SHP77 (cell line): Measurements from ENCODE around the gene SRGAP1.

ENCODE experiments used
- DNase-seq, 2 experiments: peaks; one replicate each; lab custom pipeline; 2025; lab: John Stamatoyannopoulos, UW

SRGAP1 gene

GRCh38 chr12:63844391-63845341, at the start of gene SRGAP1:
Gene SRGAP1, plus strand, starts transcription at chr12:63844700. Its CDS starts 117 bp downstream, at chr12:63844817.
- DNase-seq, result peak; percentile 40 to 43

DNA sequence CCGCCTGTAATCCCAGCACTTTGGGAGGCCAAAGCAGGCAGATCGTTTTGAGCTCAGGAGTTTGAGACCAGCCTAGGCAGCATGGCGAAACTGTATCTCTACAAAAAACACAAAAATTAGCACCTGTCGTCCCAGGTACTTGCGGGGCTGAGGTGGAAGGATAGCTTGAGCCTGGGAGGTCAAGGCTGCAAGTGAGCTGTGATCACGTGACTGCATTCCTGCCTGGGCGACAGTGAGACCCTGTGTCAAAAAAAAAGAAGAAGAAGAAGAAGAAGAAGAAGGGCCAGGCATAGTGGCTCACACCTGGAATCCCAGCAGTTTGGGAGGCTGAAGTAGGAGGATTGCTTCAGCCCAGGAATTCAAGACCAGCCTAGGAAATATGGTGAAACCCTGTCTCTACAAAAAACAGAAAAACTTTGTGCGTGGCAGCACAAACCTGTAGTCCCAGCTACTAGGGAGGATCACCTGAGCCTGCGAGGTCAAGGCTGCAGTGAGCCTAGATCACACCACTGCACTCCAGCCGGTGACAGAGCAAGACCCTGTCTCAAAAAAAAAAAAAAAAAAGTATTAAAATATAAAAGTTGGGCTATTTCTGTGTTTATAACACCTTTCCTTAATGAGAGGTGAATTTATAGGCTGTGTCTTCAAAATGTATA, 49.3 kb upstream of the SRGAP1 start:
- DNase-seq, result no peak

- DNase-seq, result no peak
Measured at GRCh38 chr12:63795944-63796343, 48.6 kb upstream of the SRGAP1 start.

- peak in 1 of 2 experiments; percentile 13 for DNase-seq
Measured at GRCh38 chr12:63802012-63802608, 42.4 kb upstream of the SRGAP1 start.

DNA sequence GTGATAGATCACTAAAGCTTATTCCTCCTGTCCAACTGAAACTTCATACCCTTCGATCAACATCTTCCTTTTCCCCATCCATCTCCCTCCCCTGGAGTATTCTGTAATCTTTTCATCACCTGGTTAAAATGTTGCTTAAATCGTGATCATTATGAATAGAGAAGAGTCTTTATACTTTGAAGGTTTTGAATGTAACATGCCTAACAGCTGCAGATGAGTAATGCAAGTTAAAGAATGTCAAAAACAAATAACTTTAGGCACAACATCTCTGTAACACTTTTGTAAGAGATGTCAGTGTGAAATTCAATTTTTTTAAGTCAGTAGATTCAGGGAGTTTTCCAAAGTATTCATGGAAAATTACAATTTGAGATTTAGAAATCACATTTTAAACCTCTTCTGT, 39.8 kb upstream of the SRGAP1 start:
- no peak for DNase-seq

GRCh38 chr12:63805704-63806672, 38.5 kb upstream of the SRGAP1 start:
- DNase-seq, result peak; percentile 33 to 71

- no peak for DNase-seq
Measured at GRCh38 chr12:63808631-63809030, 35.9 kb upstream of the SRGAP1 start.

- DNase-seq, result no peak
Measured at GRCh38 chr12:63809566-63809965, 34.9 kb upstream of the SRGAP1 start.

- DNase-seq, result no peak
Measured at GRCh38 chr12:63811334-63811733, 33.2 kb upstream of the SRGAP1 start.

DNA sequence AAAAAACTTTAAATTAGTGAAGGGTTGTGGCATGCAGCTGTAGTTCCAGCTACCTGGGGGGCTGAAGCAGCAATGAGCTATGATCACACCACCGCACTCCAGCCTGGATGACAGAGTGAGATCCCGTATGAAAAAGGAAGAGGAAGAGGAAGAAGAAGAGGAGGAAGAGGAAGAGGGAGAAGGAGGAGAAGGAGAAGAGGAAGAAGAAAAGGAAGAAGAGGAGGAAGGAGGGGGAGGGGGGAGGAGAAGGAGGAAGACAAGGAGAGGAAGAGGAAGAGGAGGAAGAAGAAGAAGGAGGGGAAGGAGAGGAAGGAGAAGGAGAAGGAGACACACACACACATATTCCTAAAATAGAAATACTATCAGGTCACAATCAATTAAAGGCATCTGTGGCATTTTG, 32.7 kb upstream of the SRGAP1 start:
- DNase-seq, result no peak

DNA sequence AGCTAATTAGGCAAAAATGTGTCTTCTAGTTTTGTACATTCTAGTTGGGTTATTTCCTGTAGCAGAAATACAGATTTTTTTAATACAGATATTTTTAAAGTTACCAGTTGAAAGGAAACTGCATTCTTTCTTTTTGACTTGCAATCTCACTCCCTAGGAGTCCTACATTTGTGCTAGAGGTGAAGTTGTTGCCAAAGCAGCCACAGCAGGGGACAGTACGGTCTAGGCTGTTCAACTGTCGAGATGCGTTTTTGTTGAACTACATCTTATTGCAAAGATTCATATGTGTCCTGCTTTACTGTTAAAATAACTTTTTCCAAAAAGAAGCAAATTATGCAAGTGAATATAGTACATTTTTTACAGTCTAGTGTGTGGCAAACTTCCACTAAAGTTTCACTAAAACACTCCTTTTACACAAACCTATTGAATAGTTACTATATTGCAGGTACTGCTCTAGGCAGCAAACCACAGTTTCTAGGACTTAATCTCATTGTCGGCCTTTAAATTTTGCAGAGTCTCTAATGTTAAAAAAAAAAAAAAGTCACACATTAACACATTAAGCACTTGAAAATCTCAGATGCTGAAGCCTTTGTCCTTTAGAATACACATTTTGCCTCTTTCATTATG, 30.2 kb upstream of the SRGAP1 start:
- no peak for DNase-seq

DNA sequence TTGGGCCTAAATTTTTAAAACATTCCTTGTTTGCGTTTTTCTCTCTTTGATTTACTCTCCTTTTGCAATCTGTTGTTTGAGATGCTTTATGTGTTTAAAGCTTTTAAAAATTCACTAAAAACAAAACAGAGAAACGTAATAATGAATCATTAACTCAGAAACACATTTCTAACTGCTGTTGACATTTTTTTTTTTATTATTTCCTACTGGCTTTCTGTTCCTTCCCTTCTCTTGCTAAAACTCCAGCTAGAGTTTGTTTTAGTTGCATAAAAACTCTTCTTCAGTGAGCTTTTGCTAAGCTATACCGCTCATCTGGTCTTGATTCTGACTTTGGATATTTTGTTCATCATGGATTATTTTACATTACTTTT, 29.0 kb upstream of the SRGAP1 start:
- no peak for DNase-seq

DNA sequence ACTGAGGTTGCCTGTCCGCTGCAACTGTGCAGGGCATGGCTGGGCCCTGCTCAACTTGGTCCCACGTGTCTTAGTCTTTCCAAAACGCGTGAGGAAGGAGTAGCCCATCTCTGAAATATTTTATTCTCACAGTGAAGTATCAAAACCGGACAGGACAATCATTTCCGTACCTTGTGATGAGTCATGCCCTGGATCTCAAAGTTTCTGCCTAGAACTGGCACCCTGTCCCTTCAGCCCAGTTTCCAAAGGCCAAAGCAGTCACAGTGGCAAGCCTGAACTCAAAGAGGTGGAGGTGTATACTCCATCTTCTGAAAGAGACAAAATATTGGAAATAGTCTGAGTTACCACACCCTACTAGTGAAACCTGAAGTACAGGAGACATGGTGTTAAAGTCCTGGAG, 28.5 kb upstream of the SRGAP1 start:
- no peak for DNase-seq

- no peak for DNase-seq
Measured at GRCh38 chr12:63820427-63820826, 24.1 kb upstream of the SRGAP1 start.

DNA sequence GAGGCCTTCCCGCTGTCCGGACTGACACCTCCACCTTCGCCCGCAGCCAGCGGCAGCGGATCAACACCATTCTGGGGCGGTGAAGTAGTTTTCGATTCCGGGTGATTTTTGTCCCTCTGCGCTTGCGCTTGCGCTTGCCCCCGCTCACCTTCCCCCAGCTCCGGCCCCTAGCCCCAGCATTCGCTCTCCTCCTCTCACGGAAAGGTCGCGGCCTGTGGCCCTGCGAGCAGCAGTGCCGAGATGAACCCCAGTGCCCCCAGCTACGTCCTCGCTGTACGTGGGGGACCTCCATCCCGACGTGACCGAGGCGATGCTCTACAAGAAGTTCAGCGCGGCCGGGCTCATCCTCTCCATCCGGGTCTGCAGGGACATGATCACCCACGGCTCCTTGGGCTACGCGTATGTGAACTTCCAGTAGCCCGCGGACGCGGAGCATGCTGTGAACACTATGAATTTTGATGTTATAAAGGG, 22.7 kb upstream of the SRGAP1 start:
- DNase-seq, result no peak

- no peak for DNase-seq
Measured at GRCh38 chr12:63822352-63822751, 22.1 kb upstream of the SRGAP1 start.

DNA sequence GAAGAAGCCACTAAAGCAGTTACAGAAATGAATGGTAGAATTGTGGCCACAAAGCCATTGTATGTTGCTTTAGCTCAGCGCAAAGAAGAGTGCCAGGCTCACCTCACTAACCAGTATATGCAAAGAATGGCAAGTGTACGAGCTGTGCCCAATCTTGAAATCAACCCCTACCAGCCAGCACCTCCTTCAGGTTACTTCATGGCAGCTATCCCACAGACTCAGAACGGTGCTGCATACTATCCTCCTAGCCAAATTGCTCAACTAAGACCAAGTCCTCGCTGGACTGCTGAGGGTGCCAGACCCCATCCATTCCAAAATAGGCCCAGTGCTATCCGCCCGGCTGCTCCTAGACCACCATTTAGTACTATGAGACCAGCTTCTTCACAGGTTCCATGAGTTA, 21.5 kb upstream of the SRGAP1 start:
- DNase-seq, result no peak

DNA sequence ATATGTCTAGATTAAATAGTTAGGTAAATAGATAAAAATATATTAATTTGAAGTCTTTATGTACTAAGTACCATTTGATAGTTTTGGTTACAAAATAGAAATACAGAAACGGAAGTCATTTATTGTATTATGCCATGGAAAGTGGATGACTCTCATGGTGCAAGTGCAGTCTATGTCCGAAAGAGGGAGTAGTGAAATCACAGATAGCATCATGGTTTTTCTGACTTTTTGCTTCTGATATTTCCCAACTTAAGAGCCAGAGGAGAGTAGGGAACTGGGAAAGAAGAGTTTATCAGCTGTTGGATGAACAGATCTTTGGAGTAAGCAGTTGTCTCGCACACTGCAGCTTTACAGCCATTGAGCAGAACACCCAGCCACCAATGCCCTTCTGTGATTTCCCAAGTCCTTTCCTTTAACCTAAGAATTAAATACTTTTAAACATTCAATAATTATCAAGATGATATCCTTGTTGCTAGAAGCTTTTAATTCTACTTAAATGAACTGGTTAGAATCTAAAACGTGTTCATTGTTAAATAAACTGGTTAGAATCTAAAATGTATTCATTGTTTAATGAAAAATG, 18.4 kb upstream of the SRGAP1 start:
- DNase-seq, result peak; percentile 25 to 51

GRCh38 chr12:63828867-63829266, 15.6 kb upstream of the SRGAP1 start:
- no peak for DNase-seq

DNA sequence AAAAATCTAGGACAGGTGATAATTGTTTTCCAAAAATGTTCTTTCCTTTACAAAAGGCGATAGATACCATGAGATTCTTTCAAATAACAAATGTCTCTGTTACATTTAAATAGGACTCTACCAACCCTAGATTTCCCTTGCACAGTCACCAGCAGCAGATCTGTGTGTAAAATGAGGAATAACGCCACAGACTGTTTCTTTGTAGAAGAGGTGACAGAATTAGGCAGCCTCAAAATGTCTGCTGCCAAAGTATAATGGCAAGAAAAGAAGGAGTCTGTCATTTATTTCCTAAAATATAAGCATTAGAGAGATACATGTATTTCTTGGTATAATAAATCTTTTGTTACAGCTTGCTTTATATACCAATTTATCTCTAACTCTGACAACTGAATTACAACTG, 8.5 kb upstream of the SRGAP1 start:
- DNase-seq, result no peak

DNA sequence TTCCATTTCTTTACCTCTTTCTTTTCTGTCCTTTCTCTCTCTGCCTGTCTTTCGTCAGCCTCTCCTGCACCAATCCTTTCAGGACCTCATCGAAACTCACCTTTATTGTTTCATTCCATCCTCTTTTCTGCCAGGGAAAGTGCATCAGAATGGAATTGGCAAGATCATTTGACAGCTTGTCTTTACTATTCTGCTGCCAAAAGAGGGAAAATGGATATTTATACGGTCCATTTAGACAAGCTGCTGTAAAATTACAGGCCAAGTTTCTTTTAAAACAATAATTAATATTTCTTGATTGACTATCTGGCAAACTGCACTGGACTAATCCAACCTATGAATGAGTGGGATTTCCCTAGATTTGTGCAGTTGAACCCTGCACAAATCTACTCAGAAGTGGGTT, 7.6 kb upstream of the SRGAP1 start:
- no peak for DNase-seq
